Activated CD4-positive, alpha-beta T cell treated with anti-CD3 and anti-CD28 coated beads, Interleukin-2, amount 50 U/mL, for 48 hours (primary cell): ENCODE data around the gene ZNF281.
A peak's percentile ranks its signal among the peaks of the same experiment; 100 is the strongest.
"Not testable (repeated sequence)": the region's sequence is repeated elsewhere in the genome, so short reads cannot be mapped to it uniquely, and the experiment has no call there.

Experiments
- DNase-seq, 2 experiments: peaks; one replicate each; pipeline ENCODE4 v3.0.0-alpha.2; 2020

ZNF281 gene

GRCh38 chr1:200428482-200429205 is 18.8 kb upstream of the ZNF281 start:
- DNase-seq, result no peak

GRCh38 chr1:200427744-200428143 is 17.9 kb upstream of the ZNF281 start:
- no peak for DNase-seq

GRCh38 chr1:200426196-200426595 is 16.4 kb upstream of the ZNF281 start:
- no peak for DNase-seq

- DNase-seq, result no peak
Measured at GRCh38 chr1:200423235-200423634, 13.4 kb upstream of the ZNF281 start.

GRCh38 chr1:200422211-200422610 is 12.4 kb upstream of the ZNF281 start:
- DNase-seq, result no peak

GRCh38 chr1:200415789-200416593 is 6.2 kb upstream of the ZNF281 start:
- no peak for DNase-seq

GRCh38 chr1:200415227-200415626 is 5.4 kb upstream of the ZNF281 start:
- DNase-seq, result no peak

GRCh38 chr1:200414657-200415056 is 4.8 kb upstream of the ZNF281 start:
- DNase-seq, result no peak

GRCh38 chr1:200413766-200414165 is 3.9 kb upstream of the ZNF281 start:
- DNase-seq, result not testable (repeated sequence)

- DNase-seq, result no peak
Measured at GRCh38 chr1:200411406-200412257, 1.8 kb upstream of the ZNF281 start.

- DNase-seq, result no peak
Measured at GRCh38 chr1:200410566-200410878, 686 bp upstream of the ZNF281 start.

GRCh38 chr1:200409203-200409760 is 554 bp downstream of the ZNF281 start:
- DNase-seq, result peak; percentile 34 to 49

GRCh38 chr1:200406161-200406797 is 3.6 kb downstream of the ZNF281 start:
- DNase-seq, result no peak

GRCh38 chr1:200405264-200405663 is 4.6 kb downstream of the ZNF281 start:
- no peak for DNase-seq

- DNase-seq, result no peak
Measured at GRCh38 chr1:200401708-200402107, 8.1 kb downstream of the ZNF281 start.

GRCh38 chr1:200401263-200401662 is 8.6 kb downstream of the ZNF281 start:
- no peak for DNase-seq

- no peak for DNase-seq
Measured at GRCh38 chr1:200400556-200400955, 9.3 kb downstream of the ZNF281 start.

- no peak for DNase-seq
Measured at GRCh38 chr1:200399860-200400259, 10.0 kb downstream of the ZNF281 start.

- no peak for DNase-seq
Measured at GRCh38 chr1:200398373-200398772, 11.5 kb downstream of the ZNF281 start.

- no peak for DNase-seq
Measured at GRCh38 chr1:200392625-200393185, 17.1 kb downstream of the ZNF281 start.

- no peak for DNase-seq
Measured at GRCh38 chr1:200391747-200392146, 18.1 kb downstream of the ZNF281 start.

- DNase-seq, result no peak
Measured at GRCh38 chr1:200388791-200389190, 21.0 kb downstream of the ZNF281 start.
